DND-41 (cell line): Measurements from ENCODE around the gene SCIMP.

Experiments used
- ATAC-seq: fragments of 200-7000 bp; cut with Tn5 transposase; 3 replicates; pipeline ENCODE4 v1.9.1; 2021; ENCODE audit warnings: low read depth; ENCODE audit not compliant: insufficient read depth
- DNase-seq: peaks from one replicate; pipeline ENCODE4 v3.0.0-alpha.2; 2020
- H2AFZ ChIP-seq: 2 replicates; pipeline ENCODE4 v1.6.0; 2012; ENCODE audit warnings: low read depth, low read length
- H3K27ac ChIP-seq: 2 replicates; pipeline ENCODE4 v1.5.1; 2012; ENCODE audit warnings: low read length, inconsistent platforms
- H3K27me3 ChIP-seq: fragments of 200-600 bp; sonication (generic); 2 replicates; pipeline ENCODE4 v1.6.0; 2012; ENCODE audit warnings: low read length, mild to moderate bottlenecking, inconsistent platforms; ENCODE audit not compliant: insufficient read depth, poor library complexity
- H3K36me3 ChIP-seq: 2 replicates; pipeline ENCODE4 v1.5.1; 2012; ENCODE audit warnings: low read length, inconsistent platforms; ENCODE audit not compliant: insufficient read depth
- H3K4me1 ChIP-seq: 2 replicates; pipeline ENCODE4 v1.5.1; 2012; ENCODE audit warnings: mild to moderate bottlenecking, low read length; ENCODE audit not compliant: insufficient read depth
- H3K4me2 ChIP-seq: 2 replicates; pipeline ENCODE4 v1.6.0; 2012; ENCODE audit warnings: mild to moderate bottlenecking, moderate library complexity, low read length, inconsistent platforms; ENCODE audit not compliant: insufficient read depth
- H3K4me3 ChIP-seq, 2 experiments: fragments of 200-600 bp in 1 of 2; shearing (Covaris generic) in 1 of 2; 2 replicates each; pipeline ENCODE4 v1.5.1; 2012 to 2016; ENCODE audit warnings: inconsistent platforms in 2 of 2, low read length in 2 of 2, mild to moderate bottlenecking in 2 of 2, low read depth in 1 of 2, moderate library complexity in 1 of 2
- H3K79me2 ChIP-seq: 2 replicates; pipeline ENCODE4 v1.6.0; 2012; ENCODE audit warnings: low read length, inconsistent platforms; ENCODE audit not compliant: insufficient read depth
- H3K9ac ChIP-seq: 2 replicates; pipeline ENCODE4 v1.6.0; 2012; ENCODE audit warnings: low read depth, mild to moderate bottlenecking, inconsistent platforms, low read length, moderate library complexity
- H3K9me3 ChIP-seq: 2 replicates; pipeline ENCODE4 v1.5.1; 2012; ENCODE audit warnings: low read length, moderate library complexity, mild to moderate bottlenecking, inconsistent platforms; ENCODE audit not compliant: insufficient read depth, severe bottlenecking
- H4K20me1 ChIP-seq: 2 replicates; pipeline ENCODE4 v1.6.0; 2012; ENCODE audit warnings: low read length; ENCODE audit not compliant: insufficient read depth
- EZH2 ChIP-seq: IDR thresholded peaks from 3 replicates; pipeline ENCODE4 v1.6.1; 2012; ENCODE audit warnings: borderline replicate concordance, low read depth, mild to moderate bottlenecking, moderate library complexity, low read length, inconsistent platforms; ENCODE audit not compliant: severe bottlenecking
- TF ChIP-seq, protein P1 (sequence below): IDR thresholded peaks from 2 replicates; pipeline ENCODE4 v1.5.1; 2012; ENCODE audit warnings: borderline replicate concordance, low read length, moderate library complexity, mild to moderate bottlenecking; ENCODE audit not compliant: poor library complexity, severe bottlenecking; ENCODE audit errors: extremely low read depth

SCIMP gene

GRCh38 chr17:5254414-5254813 lies 19.8 kb upstream of the SCIMP start:
- Histone ChIP-seq H2AFZ (no peak overlapping the region), H3K4me2 (no peak overlapping the region), H3K9ac (no peak overlapping the region), H4K20me1 (no peaks in the 10 kb centered on the region), H3K36me3 (no peaks in the 10 kb centered on the region), H3K9me3 (no peaks in the 10 kb centered on the region), H3K79me2 (no peaks in the 10 kb centered on the region), H3K27ac (no peak overlapping the region), H3K4me1 (peaks cover 4% of the 10 kb centered on the region; the same call in 1 of the 2 replicates), H3K27me3 (no peaks in the 10 kb centered on the region), H3K4me3 (no peak overlapping the region)
- no peak for TF ChIP-seq EZH2
- TF ChIP-seq, protein P1, sequence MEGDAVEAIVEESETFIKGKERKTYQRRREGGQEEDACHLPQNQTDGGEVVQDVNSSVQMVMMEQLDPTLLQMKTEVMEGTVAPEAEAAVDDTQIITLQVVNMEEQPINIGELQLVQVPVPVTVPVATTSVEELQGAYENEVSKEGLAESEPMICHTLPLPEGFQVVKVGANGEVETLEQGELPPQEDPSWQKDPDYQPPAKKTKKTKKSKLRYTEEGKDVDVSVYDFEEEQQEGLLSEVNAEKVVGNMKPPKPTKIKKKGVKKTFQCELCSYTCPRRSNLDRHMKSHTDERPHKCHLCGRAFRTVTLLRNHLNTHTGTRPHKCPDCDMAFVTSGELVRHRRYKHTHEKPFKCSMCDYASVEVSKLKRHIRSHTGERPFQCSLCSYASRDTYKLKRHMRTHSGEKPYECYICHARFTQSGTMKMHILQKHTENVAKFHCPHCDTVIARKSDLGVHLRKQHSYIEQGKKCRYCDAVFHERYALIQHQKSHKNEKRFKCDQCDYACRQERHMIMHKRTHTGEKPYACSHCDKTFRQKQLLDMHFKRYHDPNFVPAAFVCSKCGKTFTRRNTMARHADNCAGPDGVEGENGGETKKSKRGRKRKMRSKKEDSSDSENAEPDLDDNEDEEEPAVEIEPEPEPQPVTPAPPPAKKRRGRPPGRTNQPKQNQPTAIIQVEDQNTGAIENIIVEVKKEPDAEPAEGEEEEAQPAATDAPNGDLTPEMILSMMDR = no peak
- ATAC-seq = no peak
- no peak for DNase-seq

DNA sequence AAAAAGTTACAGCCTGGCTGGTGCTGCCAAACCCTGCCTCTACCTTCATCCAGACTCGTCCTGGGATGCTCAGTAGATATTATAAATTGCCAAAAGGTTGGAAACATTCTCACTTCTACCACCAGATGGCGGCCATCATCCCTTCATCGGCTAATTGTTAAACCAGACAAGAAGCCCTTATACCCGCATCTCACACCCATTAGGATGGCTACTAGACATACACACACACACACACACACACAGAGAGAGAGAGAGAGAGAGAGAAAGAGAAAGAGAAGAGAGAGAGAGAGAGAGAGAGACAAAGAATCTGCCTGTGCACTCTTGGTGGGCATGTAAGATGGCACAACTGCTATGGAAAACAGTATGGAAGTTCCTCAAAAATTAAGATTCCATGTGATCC lies 15.0 kb upstream of the SCIMP start:
- peak; percentile 91 for ATAC-seq
- no peaks in the 10 kb centered on the region for H3K36me3 ChIP-seq
- H3K27ac ChIP-seq = no peak overlapping the region
- no peak overlapping the region for H3K9ac ChIP-seq
- no peaks in the 10 kb centered on the region for H3K9me3 ChIP-seq
- peak; percentile 75 for DNase-seq
- no peaks in the 10 kb centered on the region for H4K20me1 ChIP-seq
- H3K4me1 ChIP-seq = peaks cover 4% of the 10 kb centered on the region; the same call in 1 of the 2 replicates
- H3K79me2 ChIP-seq = no peaks in the 10 kb centered on the region
- no peak overlapping the region for H3K4me3 ChIP-seq
- no peaks in the 10 kb centered on the region for H3K27me3 ChIP-seq
- H3K4me2 ChIP-seq = peak overlapping the region; percentile 36; the same call in 1 of the 2 replicates
- H2AFZ ChIP-seq = peak overlapping the region; percentile 66
- TF ChIP-seq EZH2 = no peak
- TF ChIP-seq, protein P1 = peak; percentile 82

DNA sequence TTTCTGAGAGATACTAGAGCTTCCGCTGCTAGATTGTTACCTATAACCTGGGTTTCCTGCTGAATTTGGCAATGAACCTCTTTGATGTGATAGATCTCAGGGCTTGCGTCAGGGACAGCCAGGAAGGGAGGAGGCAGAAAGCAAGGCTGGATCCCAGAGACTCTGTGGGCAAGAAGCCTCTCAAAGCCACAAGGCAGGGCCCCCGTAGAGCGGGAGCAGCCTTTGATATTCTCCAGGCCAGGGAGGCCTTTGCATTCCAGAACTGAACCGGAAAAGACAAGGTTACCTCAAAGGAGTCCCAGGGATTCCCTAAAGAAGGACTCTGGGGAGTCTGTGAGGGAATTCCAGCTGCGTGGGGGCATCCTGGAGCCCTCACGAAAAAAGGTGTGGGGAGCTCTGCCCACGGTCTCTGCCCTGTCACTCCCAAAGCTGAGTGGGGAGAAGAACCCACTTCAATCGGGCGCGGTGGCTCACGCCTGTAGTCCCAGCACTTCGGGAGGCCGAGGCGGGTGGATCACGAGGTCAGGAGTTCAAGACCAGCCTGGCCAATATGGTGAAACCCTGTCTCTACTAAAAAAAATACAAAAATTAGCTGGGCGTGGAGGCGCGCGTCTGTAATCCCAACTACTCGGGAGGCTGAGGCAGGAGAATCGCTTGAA lies 14.3 kb upstream of the SCIMP start:
- H3K9ac ChIP-seq = no peak overlapping the region
- no peaks in the 10 kb centered on the region for H4K20me1 ChIP-seq
- H3K4me2 ChIP-seq = no peak overlapping the region
- no peak overlapping the region for H3K4me3 ChIP-seq
- peaks cover 4% of the 10 kb centered on the region; the same call in 1 of the 2 replicates for H3K4me1 ChIP-seq
- H2AFZ ChIP-seq = no peak overlapping the region
- H3K9me3 ChIP-seq = no peaks in the 10 kb centered on the region
- H3K79me2 ChIP-seq = no peaks in the 10 kb centered on the region
- H3K36me3 ChIP-seq = no peaks in the 10 kb centered on the region
- no peak for DNase-seq
- no peaks in the 10 kb centered on the region for H3K27me3 ChIP-seq
- ATAC-seq = no peak
- no peak overlapping the region for H3K27ac ChIP-seq
- TF ChIP-seq EZH2 = no peak
- TF ChIP-seq, protein P1 = no peak
